H1 (cell line): Measurements from ENCODE around the gene CCDC102A. TPM values are rescaled to one million over a fixed set of nuclear protein-coding genes. Genes with fewer than 3 reads are reported as not detected.

Experiments used
- CTCF ChIA-PET: fragments of 300-600 bp; sonication (Branson Sonifier 250); formaldehyde crosslinking; loops from one replicate; lab custom pipeline; 2021; ENCODE audit not compliant: partially characterized antibody; lab: Charles Lee
- POLR2A ChIA-PET: fragments of 300-600 bp; sonication (Branson Sonifier 250); formaldehyde crosslinking; loops from one replicate; lab custom pipeline; 2021; ENCODE audit warnings: inconsistent platforms; ENCODE audit not compliant: partially characterized antibody; lab: Charles Lee
- DNase-seq, 2 experiments: peaks; one replicate each; pipeline versions ENCODE4 v3.0.0 to v3.0.0-alpha.2; 2010 to 2022; ENCODE audit warnings: low spot score in 2 of 2, low read depth in 1 of 2, mixed read lengths in 1 of 2
- FAIRE-seq: peaks from 2 replicates; lab custom pipeline; 2011; peaks lifted over from hg19 to GRCh38; lab: Jason Lieb, UNC
- H2AFZ ChIP-seq: 2 replicates; pipeline ENCODE4 v1.8.1; 2012; ENCODE audit warnings: low read length, inconsistent platforms
- H2AK5ac ChIP-seq: 2 replicates; pipeline ENCODE4 v1.6.1; 2013; ENCODE audit warnings: low read depth, low read length
- H2BK120ac ChIP-seq: replicated peaks from 2 replicates; pipeline ENCODE3; 2013; ENCODE audit warnings: low read depth, low read length, inconsistent platforms
- H2BK12ac ChIP-seq: 2 replicates; pipeline ENCODE4 v1.6.1; 2013; ENCODE audit warnings: low read depth, low read length
- H2BK15ac ChIP-seq: 2 replicates; pipeline ENCODE4 v1.6.1; 2013; ENCODE audit warnings: low read length
- H2BK20ac ChIP-seq: 2 replicates; pipeline ENCODE4 v1.6.1; 2013; ENCODE audit warnings: low read length
- H2BK5ac ChIP-seq: 2 replicates; pipeline ENCODE4 v1.6.1; 2013; ENCODE audit warnings: low read depth, low read length
- H3K14ac ChIP-seq: 2 replicates; pipeline ENCODE4 v1.6.1; 2013; ENCODE audit warnings: inconsistent platforms; ENCODE audit not compliant: insufficient read length
- H3K18ac ChIP-seq: 2 replicates; pipeline ENCODE4 v1.6.1; 2013; ENCODE audit warnings: low read length; ENCODE audit errors: extremely low read depth
- H3K23ac ChIP-seq: 2 replicates; pipeline ENCODE4 v1.6.1; 2013; ENCODE audit warnings: inconsistent platforms; ENCODE audit not compliant: insufficient read length
- H3K23me2 ChIP-seq: 2 replicates; pipeline ENCODE4 v1.6.1; 2013; ENCODE audit warnings: low read depth, low read length
- H3K27ac ChIP-seq: 2 replicates; pipeline ENCODE4 v1.6.1; 2011; ENCODE audit warnings: low read depth, low read length, inconsistent platforms
- H3K27me3 ChIP-seq, 4 experiments: replicated peaks in 1 of 4; 1 replicate in 1 of 4; 2 replicates in 3 of 4; pipeline versions ENCODE4 v1.6.1 to v1.8.1; 2011 to 2013; ENCODE audit warnings: low read length in 3 of 4, mild to moderate bottlenecking in 3 of 4, inconsistent platforms in 2 of 4, mixed read lengths in 2 of 4, moderate library complexity in 1 of 4; ENCODE audit not compliant: control insufficient read depth in 3 of 4, insufficient read depth in 3 of 4; ENCODE audit errors: extremely low read depth in 1 of 4
- H3K36me3 ChIP-seq, 4 experiments: 2 replicates each; pipeline versions ENCODE4 v1.6.1 to v1.8.1; 2011 to 2013; ENCODE audit warnings: mild to moderate bottlenecking in 4 of 4, low read length in 3 of 4, moderate library complexity in 2 of 4, control low read depth in 1 of 4, inconsistent platforms in 1 of 4; ENCODE audit not compliant: insufficient read depth in 4 of 4, control insufficient read depth in 2 of 4
- H3K4ac ChIP-seq: replicated peaks from 2 replicates; pipeline ENCODE3; 2013; ENCODE audit warnings: low read length, low read depth, mixed read lengths, inconsistent platforms; ENCODE audit not compliant: insufficient read length
- H3K4me1 ChIP-seq, 4 experiments: replicated peaks in 1 of 4; 1 replicate in 1 of 4; 2 replicates in 3 of 4; pipeline versions ENCODE4 v1.6.1 to v1.8.1; 2011 to 2013; ENCODE audit warnings: low read length in 3 of 4, inconsistent platforms in 2 of 4, mixed read lengths in 1 of 4; ENCODE audit not compliant: insufficient read depth in 4 of 4, control insufficient read depth in 3 of 4
- H3K4me2 ChIP-seq, 2 experiments: 2 replicates each; pipeline versions ENCODE4 v1.6.1 to v1.8.1; 2011 to 2013; ENCODE audit warnings: low read depth in 2 of 2, low read length in 2 of 2, control low read depth in 1 of 2, inconsistent platforms in 1 of 2, mild to moderate bottlenecking in 1 of 2; ENCODE audit not compliant: insufficient read depth in 1 of 2
- H3K4me3 ChIP-seq, 4 experiments: fragments of 200-600, 300-600 bp in 1 of 4; sonication (generic), shearing (Covaris generic), sonication (Bioruptor Twin) in 1 of 4; 2 replicates each; pipeline versions ENCODE4 v1.5.1 to v1.8.1; 2011 to 2016; ENCODE audit warnings: low read length in 4 of 4, low read depth in 3 of 4, control low read depth in 2 of 4, inconsistent platforms in 2 of 4, mild to moderate bottlenecking in 2 of 4, mixed read lengths in 1 of 4, moderate library complexity in 1 of 4; ENCODE audit not compliant: insufficient read depth in 2 of 4; ENCODE audit errors: extremely low read depth in 1 of 4
- H3K56ac ChIP-seq: replicated peaks from 2 replicates; pipeline ENCODE3; 2013; ENCODE audit warnings: low read depth, mild to moderate bottlenecking, mixed read lengths, low read length, inconsistent platforms; ENCODE audit not compliant: insufficient read length
- H3K79me1 ChIP-seq: 2 replicates; pipeline ENCODE4 v1.6.1; 2013; ENCODE audit warnings: low read depth, low read length, control low read depth
- H3K79me2 ChIP-seq, 2 experiments: 2 replicates each; pipeline versions ENCODE4 v1.6.1 to v1.8.1; 2012 to 2013; ENCODE audit warnings: low read length in 2 of 2, mild to moderate bottlenecking in 2 of 2, inconsistent platforms in 1 of 2; ENCODE audit not compliant: insufficient read depth in 2 of 2, control insufficient read depth in 1 of 2
- H3K9ac ChIP-seq, 4 experiments: replicated peaks in 1 of 4; 1 replicate in 1 of 4; 2 replicates in 3 of 4; pipeline versions ENCODE4 v1.6.1 to v1.8.1; 2011 to 2013; ENCODE audit warnings: low read depth in 3 of 4, low read length in 3 of 4, control low read depth in 2 of 4, mild to moderate bottlenecking in 2 of 4, moderate library complexity in 2 of 4, inconsistent platforms in 1 of 4; ENCODE audit errors: extremely low read depth in 1 of 4
- H3K9me3 ChIP-seq, 2 experiments: 2 replicates each; pipeline versions ENCODE4 v1.6.1 to v1.8.1; 2012 to 2013; ENCODE audit warnings: mild to moderate bottlenecking in 2 of 2, moderate library complexity in 2 of 2, control low read depth in 1 of 2, inconsistent platforms in 1 of 2, low read depth in 1 of 2, low read length in 1 of 2, mixed read lengths in 1 of 2; ENCODE audit not compliant: insufficient read depth in 2 of 2
- H4K20me1 ChIP-seq, 2 experiments: replicated peaks in 1 of 2; 2 replicates each; pipeline versions ENCODE3 to v1.8.1; 2011 to 2013; ENCODE audit warnings: inconsistent platforms in 2 of 2, low read length in 2 of 2, mild to moderate bottlenecking in 1 of 2; ENCODE audit not compliant: insufficient read depth in 2 of 2, control insufficient read depth in 1 of 2
- H4K5ac ChIP-seq: 2 replicates; pipeline ENCODE4 v1.6.1; 2013; ENCODE audit warnings: low read length, low read depth, mixed read lengths, inconsistent platforms; ENCODE audit not compliant: insufficient read length
- H4K8ac ChIP-seq: 2 replicates; pipeline ENCODE4 v1.8.0; 2013; ENCODE audit warnings: mild to moderate bottlenecking, moderate library complexity, low read length, inconsistent platforms; ENCODE audit not compliant: insufficient read depth; ENCODE audit errors: extremely low read depth
- H4K91ac ChIP-seq: replicated peaks from 2 replicates; pipeline ENCODE3; 2013; ENCODE audit warnings: low read length, mixed read lengths, inconsistent platforms; ENCODE audit not compliant: insufficient read length
- BRCA1 ChIP-seq: IDR thresholded peaks from 2 replicates; pipeline ENCODE4 v1.6.1; 2012; ENCODE audit warnings: low read depth, low read length, improper control_type of control experiment
- CBX8 ChIP-seq: fragments of 300-800, 300-1000 bp; sonication (generic); IDR thresholded peaks from 2 replicates; pipeline ENCODE4 v1.7.1; 2016; ENCODE audit warnings: low read depth, low read length, borderline replicate concordance
- CHD2 ChIP-seq: IDR thresholded peaks from 2 replicates; pipeline ENCODE4 v1.6.1; 2012; ENCODE audit warnings: low read length, improper control_type of control experiment
- HDAC2 ChIP-seq, 2 experiments: fragments of 300-600 bp in 1 of 2; sonication (generic) in 1 of 2; IDR thresholded peaks; 2 replicates each; pipeline ENCODE4 v1.6.1; 2011 to 2012; ENCODE audit warnings: low read depth in 2 of 2, low read length in 2 of 2, mild to moderate bottlenecking in 2 of 2, moderate library complexity in 2 of 2, borderline replicate concordance in 1 of 2, inconsistent platforms in 1 of 2
- RBBP5 ChIP-seq: IDR thresholded peaks from 2 replicates; pipeline ENCODE4 v1.7.1; 2012; ENCODE audit warnings: low read depth, mild to moderate bottlenecking, inconsistent platforms, low read length, moderate library complexity, borderline replicate concordance
- WGBS, 2 experiments: shearing (Covaris generic) in 1 of 2; methylation state at CpG; one replicate each; pipeline versions ENCODE4 v1.1.6 to v1.1.7; 2013 to 2015; ENCODE audit warnings: low lambda C conversion rate in 2 of 2, mixed read lengths in 2 of 2, inconsistent platforms in 1 of 2, low coverage in 1 of 2, missing lambda C conversion rate in 1 of 2; ENCODE audit not compliant: insufficient replicate concordance in 2 of 2, insufficient coverage in 1 of 2, insufficient read length in 1 of 2; ENCODE audit errors: extremely low coverage in 1 of 2, missing lambda C conversion rate in 1 of 2; 5-methylcytosine and 5-hydroxymethylcytosine counted together
- polyA plus RNA-seq, 7 experiments: library from polyadenylated mRNA; depleted of rRNA in 3 of 7; stranded (reverse) in 5 of 7; unstranded in 2 of 7; fragments of >200 nt in 5 of 7; fragments of 200-250 nt in 2 of 7; gene quantifications; 1 replicate in 5 of 7; 2 replicates in 1 of 7; 4 replicates in 1 of 7; pipeline versions ENCODE4 v1.2.1 to v1.2.3, GENCODE V29; 2011 to 2013; ENCODE audit warnings: missing spikeins in 2 of 7, mixed read lengths in 2 of 7
- total RNA-seq: library from RNA; stranded (reverse); fragmentation: NEBNext Ultra II Directional; extraction: Animal tissue kit (Norgen Biotek cat#: 25700); gene quantifications from 2 replicates; pipeline ENCODE4 v1.2.1, GENCODE V29; 2021

Gene CCDC102A
- total and polyA plus RNA-seq, 2 of the 8 experiments (the other 6 are each of a cell fraction or from before 2014, with no cell fraction given), result 4.0 to 7.5 TPM

- ChIA-PET CTCF (no interaction called here), POLR2A (no interaction called here)
- H3K36me3 ChIP-seq, result no peaks in the 10 kb centered on the region
- H2BK5ac ChIP-seq, result no peak overlapping the region
- FAIRE-seq, result no peak
- DNase-seq, result no peak
- peaks cover 3 to 6% of the 10 kb centered on the region in 2 experiments; a peak in 1 of 4 replicates for H3K9me3 ChIP-seq
- H3K27ac ChIP-seq, result no peak overlapping the region
- H4K91ac ChIP-seq, result no peak overlapping the region
- no peak overlapping the region for H3K14ac ChIP-seq
- no peak overlapping the region for H3K23ac ChIP-seq
- no peak overlapping the region for H3K4me2 ChIP-seq
- no peak overlapping the region for H3K4ac ChIP-seq
- H4K5ac ChIP-seq, result no peak overlapping the region
- no peak overlapping the region for H2AFZ ChIP-seq
- H2BK15ac ChIP-seq, result no peak overlapping the region
- H3K79me2 ChIP-seq, result no peaks in the 10 kb centered on the region
- TF ChIP-seq CHD2 (no peak), CBX8 (no peak), BRCA1 (no peak), HDAC2 (IDR thresholded peaks at IDR 0.05; ENCODE audit: borderline replicate concordance in 1 of 2, low read depth in 2 of 2, low read length in 2 of 2) (no peak), RBBP5 (no peak)
- no peak overlapping the region for H3K18ac ChIP-seq
- 0 out of 7 replicates have a peak, but pooled peaks cover 0 to 2% (median 0%) of the 10 kb centered on the region in 4 experiments for H3K27me3 ChIP-seq
- H3K56ac ChIP-seq, result no peak overlapping the region
- no peak overlapping the region for H3K9ac ChIP-seq
- 85% methylated on average over 4 of the region's 4 CpGs; no CpG with 5 or more reads in 1 of the 2 experiments for WGBS, 2 experiments
- H3K4me3 ChIP-seq, result no peak overlapping the region
- no peaks in the 10 kb centered on the region for H3K79me1 ChIP-seq
- H4K20me1 ChIP-seq, result no peaks in the 10 kb centered on the region
- H2AK5ac ChIP-seq, result no peak overlapping the region
- H3K23me2 ChIP-seq, result no peaks in the 10 kb centered on the region; the same call in 1 of the 2 replicates
- H2BK12ac ChIP-seq, result no peak overlapping the region
- no peak overlapping the region for H4K8ac ChIP-seq
- H3K4me1 ChIP-seq, result no peaks in the 10 kb centered on the region
- H2BK20ac ChIP-seq, result no peak overlapping the region
- H2BK120ac ChIP-seq, result no peak overlapping the region
These were observed 42.6 kb downstream of the CCDC102A start for GRCh38 chr16:57493767-57494166.
